HCT116 (cell line): Measurements from ENCODE around the gene RAD9A. TPM values are rescaled to one million over a fixed set of nuclear protein-coding genes. Genes with fewer than 3 reads are reported as not detected.
A peak's percentile ranks its signal among the peaks of the same experiment; 100 is the strongest.

Experiments
- ATAC-seq: fragments of 200-7000 bp; cut with Tn5 transposase; 2 replicates; pipeline ENCODE4 v1.9.1; 2020; ENCODE audit warnings: mild to moderate bottlenecking, moderate library complexity
- BruUV-seq: library from RNA; stranded (reverse); fragments of 400-500 nt; replicated peaks from 2 replicates; lab custom pipeline; 2021; lab: Mats Ljungman, UMichigan
- CTCF ChIA-PET: fragments of 300-600 bp; sonication (Branson Sonifier 250); formaldehyde crosslinking; loops from one replicate; lab custom pipeline; 2021; ENCODE audit warnings: antibody characterized with exemption; lab: Charles Lee
- POLR2A ChIA-PET: fragments of 300-600, 350-600 bp; sonication (Branson Sonifier 250); formaldehyde crosslinking; loops from one replicate; lab custom pipeline; 2021; ENCODE audit warnings: antibody characterized with exemption; lab: Charles Lee
- RAD21 ChIA-PET, 2 experiments: fragments of 300-600 bp; sonication (Branson Sonifier 250); formaldehyde crosslinking; loops; one replicate each; lab custom pipeline; 2023; ENCODE audit warnings: low total read pairs in 2 of 2; ENCODE audit not compliant: uncharacterized antibody in 2 of 2, unreplicated experiment in 2 of 2, low non-redundant PET in 1 of 2; lab: Charles Lee
- DNase-seq: peaks from one replicate; pipeline ENCODE4 v3.0.0-alpha.2; 2010; ENCODE audit warnings: low read depth, low spot score
- H2AFZ ChIP-seq: fragments of 200-600 bp; shearing (Covaris generic), sonication (generic); 2 replicates; pipeline ENCODE4 v1.6.1; 2017; ENCODE audit warnings: low read depth, mixed run types, mixed read lengths, antibody characterized with exemption, low read length; ENCODE audit not compliant: poor library complexity, severe bottlenecking
- H3K27ac ChIP-seq: 2 replicates; pipeline ENCODE4 v1.5.1; 2012; ENCODE audit warnings: low read depth, low read length
- H3K27me3 ChIP-seq: fragments of 200-600 bp; sonication (generic); 2 replicates; pipeline ENCODE4 v1.6.1; 2016; ENCODE audit warnings: mixed run types, low read length, mixed read lengths; ENCODE audit not compliant: insufficient read depth
- H3K36me3 ChIP-seq, 2 experiments: fragments of 200-500 bp in 1 of 2; fragments of 200-600 bp in 1 of 2; sonication (Bioruptor generic) in 1 of 2; sonication (generic) in 1 of 2; 2 replicates each; pipeline versions ENCODE4 v1.5.1 to v1.6.1; 2014 to 2016; ENCODE audit warnings: low read length in 2 of 2, inconsistent platforms in 1 of 2, mixed read lengths in 1 of 2, mixed run types in 1 of 2; ENCODE audit not compliant: insufficient read depth in 2 of 2, control insufficient read depth in 1 of 2
- H3K4me1 ChIP-seq, 2 experiments: fragments of 200-600 bp in 1 of 2; sonication (generic) in 1 of 2; 2 replicates each; pipeline versions ENCODE4 v1.5.1 to v1.6.1; 2012 to 2017; ENCODE audit warnings: low read length in 2 of 2, inconsistent platforms in 1 of 2, mild to moderate bottlenecking in 1 of 2, mixed read lengths in 1 of 2, mixed run types in 1 of 2, moderate library complexity in 1 of 2; ENCODE audit not compliant: insufficient read depth in 2 of 2, control insufficient read depth in 1 of 2
- H3K4me2 ChIP-seq: fragments of 200-600 bp; sonication (generic); 2 replicates; pipeline ENCODE4 v1.6.1; 2017; ENCODE audit warnings: mixed run types, low read length, mixed read lengths
- H3K4me3 ChIP-seq, 2 experiments: fragments of 200-600 bp in 1 of 2; sonication (generic) in 1 of 2; replicated peaks in 1 of 2; 2 replicates each; pipeline ENCODE4 v1.5.1; 2011 to 2016; ENCODE audit warnings: low read length in 2 of 2, control low read depth in 1 of 2, low read depth in 1 of 2, mild to moderate bottlenecking in 1 of 2, mixed read lengths in 1 of 2, mixed run types in 1 of 2
- H3K79me2 ChIP-seq: fragments of 200-600 bp; sonication (generic); 2 replicates; pipeline ENCODE4 v1.6.1; 2017; ENCODE audit warnings: mild to moderate bottlenecking, mixed run types, low read length, moderate library complexity, mixed read lengths; ENCODE audit not compliant: insufficient read depth
- H3K9ac ChIP-seq: fragments of 200-600 bp; sonication (generic); 2 replicates; pipeline ENCODE4 v1.6.1; 2016; ENCODE audit warnings: low read length, mixed read lengths
- H3K9me2 ChIP-seq: fragments of 200-600 bp; sonication (generic), shearing (Covaris generic); 2 replicates; pipeline ENCODE4 v1.6.1; 2017; ENCODE audit warnings: mixed run types, mild to moderate bottlenecking, moderate library complexity; ENCODE audit not compliant: insufficient read depth
- H3K9me3 ChIP-seq, 2 experiments: fragments of 200-500 bp in 1 of 2; fragments of 200-600 bp in 1 of 2; sonication (Bioruptor generic) in 1 of 2; sonication (generic) in 1 of 2; 2 replicates each; pipeline ENCODE4 v1.6.1; 2014 to 2017; ENCODE audit warnings: low read length in 2 of 2, mixed read lengths in 2 of 2, inconsistent platforms in 1 of 2, low read depth in 1 of 2, mild to moderate bottlenecking in 1 of 2, mixed run types in 1 of 2, moderate library complexity in 1 of 2; ENCODE audit not compliant: control insufficient read depth in 1 of 2, insufficient read depth in 1 of 2
- H4K20me1 ChIP-seq: fragments of 200-600 bp; sonication (generic), shearing (Covaris generic); 2 replicates; pipeline ENCODE4 v1.6.1; 2017; ENCODE audit warnings: mixed run types, mild to moderate bottlenecking, moderate library complexity; ENCODE audit not compliant: insufficient read depth
- CBX3 ChIP-seq: IDR thresholded peaks from 2 replicates; pipeline ENCODE4 v1.6.1; 2012; ENCODE audit warnings: low read depth
- CTCF ChIP-seq, 3 experiments: fragments of 200-600 bp in 1 of 3; sonication (generic) in 1 of 3; IDR thresholded peaks in 2 of 3; conservative IDR thresholded peaks in 1 of 3; 2 replicates each; pipeline ENCODE4 v1.5.1; 2012 to 2017; ENCODE audit warnings: low read depth in 2 of 3, low read length in 2 of 3, antibody characterized with exemption in 1 of 3, borderline replicate concordance in 1 of 3, control low read depth in 1 of 3, mild to moderate bottlenecking in 1 of 3, mixed read lengths in 1 of 3, mixed run types in 1 of 3, moderate library complexity in 1 of 3; ENCODE audit not compliant: insufficient read depth in 1 of 3
- intact Hi-C: fragments of 100-400 bp; cut with micrococcal nuclease; formaldehyde crosslinking; loops from 2 replicates; pipeline ENCODE4 v1.10.0; 2022
- total RNA-seq: library from RNA; stranded (reverse); gene quantifications from one replicate; pipeline ENCODE4 v1.2.1, GENCODE V29; 2021; ENCODE audit not compliant: unreplicated experiment
- TF ChIP-seq, protein P1 (sequence below): IDR thresholded peaks from 2 replicates; pipeline ENCODE4 v1.6.1; 2011; ENCODE audit warnings: mild to moderate bottlenecking, low read length, moderate library complexity; ENCODE audit not compliant: insufficient replicate concordance; ENCODE audit errors: extremely low read depth
- TF ChIP-seq, protein P2 (sequence below): IDR thresholded peaks from 2 replicates; pipeline ENCODE4 v1.6.1; 2012

Gene RAD9A
- total RNA-seq, 1 experiment from 2014 or later = 49.8 TPM

- H3K9ac ChIP-seq = peak overlapping the region; percentile 84
- no peak overlapping the region for H2AFZ ChIP-seq
- no peaks in the 10 kb centered on the region for H3K9me2 ChIP-seq
- DNase-seq (no peak), ATAC-seq (no peak; the same call in 1 of the 2 replicates)
- H3K27me3 ChIP-seq = no peaks in the 10 kb centered on the region
- no peaks in the 10 kb centered on the region for H3K36me3 ChIP-seq
- no peaks in the 10 kb centered on the region for H4K20me1 ChIP-seq
- POLR2A ChIA-PET = interaction anchor here (2.0 to 8.1 kb wide), 2 partner anchors 19 to 29 kb away, joined by 6 to 210 read pairs; partner anchors contain the start of gene CLCF1
- no peaks in the 10 kb centered on the region for H3K9me3 ChIP-seq
- H3K27ac ChIP-seq = peak overlapping the region; percentile 95
- H3K4me2 ChIP-seq = peak overlapping the region; percentile 93
- intact Hi-C loops = no loop called here
- peaks cover 54 to 71% of the 10 kb centered on the region in 2 experiments for H3K4me1 ChIP-seq
- RAD21 ChIA-PET = interaction anchor here (0.9 to 6.0 kb wide), 6 partner anchors 15 to 24 kb away, joined by 3 to 76 read pairs (median 8); partner anchors contain the start of gene CLCF1 (in 1 of the 2)
- TF ChIP-seq, protein P1, sequence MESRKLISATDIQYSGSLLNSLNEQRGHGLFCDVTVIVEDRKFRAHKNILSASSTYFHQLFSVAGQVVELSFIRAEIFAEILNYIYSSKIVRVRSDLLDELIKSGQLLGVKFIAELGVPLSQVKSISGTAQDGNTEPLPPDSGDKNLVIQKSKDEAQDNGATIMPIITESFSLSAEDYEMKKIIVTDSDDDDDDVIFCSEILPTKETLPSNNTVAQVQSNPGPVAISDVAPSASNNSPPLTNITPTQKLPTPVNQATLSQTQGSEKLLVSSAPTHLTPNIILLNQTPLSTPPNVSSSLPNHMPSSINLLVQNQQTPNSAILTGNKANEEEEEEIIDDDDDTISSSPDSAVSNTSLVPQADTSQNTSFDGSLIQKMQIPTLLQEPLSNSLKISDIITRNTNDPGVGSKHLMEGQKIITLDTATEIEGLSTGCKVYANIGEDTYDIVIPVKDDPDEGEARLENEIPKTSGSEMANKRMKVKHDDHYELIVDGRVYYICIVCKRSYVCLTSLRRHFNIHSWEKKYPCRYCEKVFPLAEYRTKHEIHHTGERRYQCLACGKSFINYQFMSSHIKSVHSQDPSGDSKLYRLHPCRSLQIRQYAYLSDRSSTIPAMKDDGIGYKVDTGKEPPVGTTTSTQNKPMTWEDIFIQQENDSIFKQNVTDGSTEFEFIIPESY = no peak
- TF ChIP-seq CBX3 (no peak), CTCF (IDR thresholded peaks at IDR 0.05 in 2 of 3, conservative IDR thresholded peaks at IDR 0.05 in 1 of 3; ENCODE audit: borderline replicate concordance in 1 of 3, insufficient read depth in 1 of 3, low read depth in 2 of 3, low read length in 2 of 3) (no peak)
- TF ChIP-seq, protein P2, sequence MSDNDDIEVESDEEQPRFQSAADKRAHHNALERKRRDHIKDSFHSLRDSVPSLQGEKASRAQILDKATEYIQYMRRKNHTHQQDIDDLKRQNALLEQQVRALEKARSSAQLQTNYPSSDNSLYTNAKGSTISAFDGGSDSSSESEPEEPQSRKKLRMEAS = no peak
- peaks cover 10% of the 10 kb centered on the region; the same call in 1 of the 2 replicates for H3K79me2 ChIP-seq
- peak overlapping the region; percentile 25 to 35; a peak in 3 of 4 replicates for H3K4me3 ChIP-seq
- CTCF ChIA-PET = interaction anchor here (1.0 to 16.6 kb wide), 4 partner anchors 11 to 45 kb away, joined by 4 to 456 read pairs (median 15); partner anchors contain the start of genes CLCF1 and PPP1CA
- BruUV-seq = no TSS peak
Measured at GRCh38 chr11:67356387-67356863, 35.4 kb upstream of the RAD9A start.
